Adrenal gland (tissue), 12 donors: ENCODE data around the gene CCDC9B. TPM values are rescaled to one million over a fixed set of nuclear protein-coding genes. Genes with fewer than 3 reads are reported as not detected.

ENCODE experiments used
- DNase-seq, 7 donors: peaks; one replicate each; pipeline ENCODE4 v3.0.0-alpha.2; 2019 to 2020
- H3K27ac ChIP-seq, 5 donors: fragments of 200-600 bp; sonication (generic) in 4 of 5; 1 replicate in 3 of 5; 2 replicates in 2 of 5; pipeline versions ENCODE4 v1.5.1 to v1.8.0; 2016 to 2020; ENCODE audit warnings: mild to moderate bottlenecking in 1 of 5
- H3K27me3 ChIP-seq: fragments of 200-600 bp; 2 replicates; pipeline ENCODE4 v1.8.0; 2021
- H3K36me3 ChIP-seq, 2 donors: fragments of 200-600 bp; replicated peaks in 1 of 2; 1 replicate in 1 of 2; 2 replicates in 1 of 2; pipeline versions ENCODE4 v1.5.1 to v1.8.0; 2018 to 2022
- H3K4me1 ChIP-seq, 2 donors: fragments of 200-600 bp; replicated peaks in 1 of 2; 1 replicate in 1 of 2; 2 replicates in 1 of 2; pipeline versions ENCODE4 v1.5.1 to v1.8.0; 2018 to 2021
- H3K4me3 ChIP-seq, 4 donors: fragments of 200-600 bp; sonication (generic) in 3 of 4; one replicate each; pipeline ENCODE4 v1.5.1; 2016 to 2018
- H3K9me3 ChIP-seq, 3 donors: fragments of 200-600 bp; sonication (generic) in 1 of 3; replicated peaks in 1 of 3; 1 replicate in 2 of 3; 2 replicates in 1 of 3; pipeline versions ENCODE4 v1.5.1 to v1.8.0; 2016 to 2021
- POLR2A ChIP-seq, 2 donors: fragments of 450-650 bp; IDR thresholded peaks; one replicate each; pipeline ENCODE4 v1.6.1; 2017; ENCODE audit warnings: antibody characterized with exemption in 2 of 2, mild to moderate bottlenecking in 2 of 2, moderate library complexity in 1 of 2
- WGBS, 4 donors: extraction: QIAGEN DNeasy Blood & Tissue Kit in 2 of 4; methylation state at CpG; one replicate each; pipeline versions ENCODE4 v1.1.5 to v1.1.7; 2013 to 2017; 5-methylcytosine and 5-hydroxymethylcytosine counted together
- intact Hi-C, 2 donors: fragments of 100-400 bp; cut with DNase I; formaldehyde crosslinking; loops; one replicate each; pipeline versions ENCODE4 v1.14.1 to v1.15.0; 2022 to 2023
- polyA plus RNA-seq, 3 donors: library from polyadenylated mRNA; stranded (reverse); fragments of 200-250 nt in 2 of 3; fragments of 350-450 nt in 1 of 3; fragmentation: Illumina TruSeq in 1 of 3; extraction: RNeasy Lipid Tissue Mini Kit (QIAGEN cat#74804) in 1 of 3; gene quantifications; one replicate each; pipeline ENCODE4 v1.2.3, GENCODE V29; 2013 to 2014
- total RNA-seq, 9 donors: library from RNA; depleted of rRNA in 4 of 9; stranded (reverse); fragments of >200 nt in 4 of 9; fragments of 120-200 nt in 1 of 9; fragmentation: NEBNext Ultra II Directional in 1 of 9; extraction: Animal tissue kit (Norgen Biotek cat#: 25700) in 1 of 9; gene quantifications; one replicate each; pipeline versions ENCODE4 v1.1.0 to v1.2.4, GENCODE V29; 2013 to 2023
- TF ChIP-seq, protein P1 (sequence below), 6 experiments: fragments of 450-650 bp in 4 of 6; fragments of 200-600 bp in 2 of 6; sonication (generic) in 1 of 6; IDR thresholded peaks; 1 replicate in 5 of 6; 2 replicates in 1 of 6; pipeline versions ENCODE4 v1.5.1 to v1.8.0; 2016 to 2021; ENCODE audit warnings: antibody characterized with exemption in 6 of 6, mild to moderate bottlenecking in 2 of 6, moderate library complexity in 1 of 6
- donor health status: healthy with polysubstance abuse.
- donor health status: Bipolar disorder and iron deficiency.
- donor health status: DM: yes; HTN: yes; CAD: no.
- donor health status: DM: no; HTN: no; CAD: no.
- donor health status: DM: no; HTN: no; CAD: no.
- donor health status: DM: yes; HTN: yes; CAD: no.

CCDC9B gene
- total and polyA plus RNA-seq, 12 donors: 0.72 to 41.0 (median 10.8) TPM

DNA sequence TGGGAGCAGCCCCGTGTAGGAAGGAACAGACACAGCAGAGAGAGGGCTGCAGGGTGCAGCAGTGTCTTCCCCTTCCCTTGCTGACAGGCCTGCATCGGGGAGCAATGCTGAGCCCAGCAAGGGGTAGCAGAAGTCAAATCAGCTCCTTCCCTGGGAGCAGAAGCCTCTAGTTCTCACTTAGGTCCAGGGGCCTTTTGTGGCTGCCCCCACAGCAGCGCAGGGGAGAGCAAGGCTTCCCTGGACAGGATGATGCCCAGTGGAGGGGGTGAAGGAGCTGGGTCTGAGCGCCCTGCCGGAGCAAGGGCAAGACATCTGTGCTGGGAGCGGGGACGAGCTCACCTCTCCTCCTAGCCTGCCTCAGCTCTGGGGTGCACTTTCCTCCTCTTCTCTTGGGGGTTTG is 33.8 kb downstream of the CCDC9B start:
- no peaks in the 10 kb centered on the region for H3K36me3 ChIP-seq
- TF ChIP-seq, protein P1, sequence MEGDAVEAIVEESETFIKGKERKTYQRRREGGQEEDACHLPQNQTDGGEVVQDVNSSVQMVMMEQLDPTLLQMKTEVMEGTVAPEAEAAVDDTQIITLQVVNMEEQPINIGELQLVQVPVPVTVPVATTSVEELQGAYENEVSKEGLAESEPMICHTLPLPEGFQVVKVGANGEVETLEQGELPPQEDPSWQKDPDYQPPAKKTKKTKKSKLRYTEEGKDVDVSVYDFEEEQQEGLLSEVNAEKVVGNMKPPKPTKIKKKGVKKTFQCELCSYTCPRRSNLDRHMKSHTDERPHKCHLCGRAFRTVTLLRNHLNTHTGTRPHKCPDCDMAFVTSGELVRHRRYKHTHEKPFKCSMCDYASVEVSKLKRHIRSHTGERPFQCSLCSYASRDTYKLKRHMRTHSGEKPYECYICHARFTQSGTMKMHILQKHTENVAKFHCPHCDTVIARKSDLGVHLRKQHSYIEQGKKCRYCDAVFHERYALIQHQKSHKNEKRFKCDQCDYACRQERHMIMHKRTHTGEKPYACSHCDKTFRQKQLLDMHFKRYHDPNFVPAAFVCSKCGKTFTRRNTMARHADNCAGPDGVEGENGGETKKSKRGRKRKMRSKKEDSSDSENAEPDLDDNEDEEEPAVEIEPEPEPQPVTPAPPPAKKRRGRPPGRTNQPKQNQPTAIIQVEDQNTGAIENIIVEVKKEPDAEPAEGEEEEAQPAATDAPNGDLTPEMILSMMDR (IDR thresholded peaks at IDR 0.05): no peak
- no peak for TF ChIP-seq POLR2A (IDR thresholded peaks at IDR 0.05)
- H3K4me3 ChIP-seq: peak overlapping the region in 1 of 4 donors; percentile 42
- no peak for DNase-seq
- H3K27me3 ChIP-seq: no peaks in the 10 kb centered on the region
- peak overlapping the region in 1 of 5 donors; percentile 76 for H3K27ac ChIP-seq
- H3K9me3 ChIP-seq: no peaks in the 10 kb centered on the region
- intact Hi-C loops: no loop called here
- no peaks in the 10 kb centered on the region for H3K4me1 ChIP-seq
- WGBS, 4 donors: 67 to 82% (median 71%) methylated on average over 3 to 7 of the region's 7 CpGs

DNA sequence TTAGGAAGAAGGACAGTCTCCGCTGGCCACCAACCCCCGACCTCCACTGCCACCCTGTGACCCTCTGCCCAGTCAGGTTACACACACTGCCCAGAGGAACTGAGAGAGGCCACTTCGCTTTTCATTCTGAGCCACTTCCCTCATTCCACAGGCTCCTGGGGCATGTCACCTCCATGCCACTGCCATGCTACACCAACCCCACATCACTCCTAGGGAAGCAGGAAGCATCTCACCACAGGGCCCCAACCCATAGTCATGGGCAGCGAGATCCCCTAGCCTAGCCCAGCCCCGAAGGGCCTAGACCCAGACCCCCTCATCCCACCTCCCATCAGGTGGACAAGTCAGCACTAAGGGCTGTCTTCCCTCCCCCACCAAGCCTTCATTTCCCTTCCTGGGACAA is 34.4 kb downstream of the CCDC9B start:
- Histone ChIP-seq H3K27me3 (no peaks in the 10 kb centered on the region), H3K27ac (no peak overlapping the region), H3K4me1 (no peaks in the 10 kb centered on the region), H3K36me3 (no peaks in the 10 kb centered on the region), H3K4me3 (peak overlapping the region in 1 of 4 donors; percentile 42), H3K9me3 (no peaks in the 10 kb centered on the region)
- intact Hi-C loops: no loop called here
- DNase-seq: no peak
- no peak for TF ChIP-seq POLR2A (IDR thresholded peaks at IDR 0.05)
- TF ChIP-seq, protein P1 (IDR thresholded peaks at IDR 0.05): no peak
- WGBS, 4 donors: 71 to 88% (median 80%) methylated on average over 4 to 5 of the region's 5 CpGs

DNA sequence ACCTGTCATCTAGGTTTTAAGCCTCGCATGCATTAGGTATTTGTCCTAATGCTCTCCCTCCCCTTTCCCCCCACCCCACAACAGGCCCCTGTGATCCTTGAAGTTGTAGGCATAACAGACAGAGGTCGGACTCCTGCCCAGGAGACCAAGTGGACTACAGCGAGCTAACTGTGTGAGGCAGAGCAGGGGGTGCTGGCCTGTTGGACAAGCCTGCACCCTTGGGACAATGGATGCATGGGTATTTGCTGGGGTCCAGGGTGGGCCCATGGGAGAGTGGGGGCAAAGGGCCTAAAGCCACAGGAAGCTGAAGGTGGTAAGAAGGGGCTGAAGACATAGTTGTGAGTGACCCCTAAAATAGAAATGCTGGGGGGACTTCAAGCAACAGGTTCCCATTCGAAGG is 35.5 kb downstream of the CCDC9B start:
- Histone ChIP-seq H3K4me1 (no peaks in the 10 kb centered on the region), H3K9me3 (no peaks in the 10 kb centered on the region), H3K27me3 (no peaks in the 10 kb centered on the region), H3K27ac (no peak overlapping the region), H3K4me3 (no peak overlapping the region), H3K36me3 (no peaks in the 10 kb centered on the region)
- no peak for DNase-seq
- TF ChIP-seq POLR2A (IDR thresholded peaks at IDR 0.05): no peak
- intact Hi-C loops: no loop called here
- 89 to 94% (median 92%) methylated on average over 4 of the region's 4 CpGs for WGBS, 4 donors

DNA sequence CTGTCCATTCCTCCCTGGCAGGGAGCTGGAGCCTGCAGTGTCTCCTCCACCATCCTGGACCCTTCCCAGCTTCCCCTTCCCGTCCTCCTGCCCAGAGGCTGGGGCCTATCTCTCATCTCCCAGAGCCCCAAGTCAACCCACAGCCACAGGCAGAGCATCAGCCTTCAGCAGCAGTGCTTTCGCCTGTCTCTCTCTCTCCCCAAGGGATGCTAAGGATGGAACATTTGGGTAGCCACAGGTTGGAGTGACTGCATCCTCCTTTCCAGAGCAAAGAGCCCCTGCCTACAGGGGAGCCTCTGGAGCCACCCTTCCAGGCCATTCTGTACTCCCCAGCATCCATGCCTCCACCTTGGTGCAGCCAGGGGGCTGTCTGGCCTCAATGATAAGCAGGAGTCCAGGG is 37.2 kb downstream of the CCDC9B start:
- H3K4me1 ChIP-seq: no peaks in the 10 kb centered on the region
- DNase-seq: no peak
- TF ChIP-seq POLR2A (IDR thresholded peaks at IDR 0.05): no peak
- TF ChIP-seq, protein P1 (IDR thresholded peaks at IDR 0.05): no peak
- no peaks in the 10 kb centered on the region for H3K36me3 ChIP-seq
- H3K9me3 ChIP-seq: no peaks in the 10 kb centered on the region
- no peak overlapping the region for H3K4me3 ChIP-seq
- no peak overlapping the region for H3K27ac ChIP-seq
- 78 to 91% (median 88%) methylated on average over 2 of the region's 2 CpGs for WGBS, 4 donors
- no peaks in the 10 kb centered on the region for H3K27me3 ChIP-seq
- intact Hi-C loops: no loop called here

DNA sequence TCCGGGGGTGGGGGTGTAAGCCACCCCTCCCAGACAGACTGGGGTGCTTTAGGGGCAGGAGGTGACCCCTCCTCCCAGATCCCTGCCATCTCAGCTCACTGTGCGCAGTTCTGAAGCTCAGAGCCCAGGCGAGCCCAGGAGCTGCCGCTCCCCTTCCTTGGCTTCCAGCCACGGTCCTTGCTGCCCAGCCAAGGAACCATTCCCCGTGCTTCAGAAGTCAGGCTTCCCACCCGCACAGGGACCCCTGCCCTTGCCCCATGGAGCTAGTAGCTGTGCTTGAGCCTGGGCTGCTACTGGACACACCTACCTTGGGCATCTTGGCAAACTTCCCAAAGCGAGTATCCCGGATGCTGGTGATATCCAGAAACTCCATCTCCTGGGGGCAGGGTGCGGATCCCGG is 37.8 kb downstream of the CCDC9B start:
- no peaks in the 10 kb centered on the region for H3K27me3 ChIP-seq
- no peaks in the 10 kb centered on the region for H3K4me1 ChIP-seq
- no peaks in the 10 kb centered on the region for H3K9me3 ChIP-seq
- WGBS, 4 donors: 57 to 79% (median 71%) methylated on average over 5 to 11 of the region's 11 CpGs
- TF ChIP-seq, protein P1 (IDR thresholded peaks at IDR 0.05): no peak
- TF ChIP-seq POLR2A (IDR thresholded peaks at IDR 0.05): no peak
- no peak overlapping the region for H3K27ac ChIP-seq
- intact Hi-C loops: no loop called here
- no peak overlapping the region for H3K4me3 ChIP-seq
- DNase-seq: no peak
- no peaks in the 10 kb centered on the region for H3K36me3 ChIP-seq
